ENCODE data around the gene NCAM1. TPM values are rescaled to one million over a fixed set of nuclear protein-coding genes. Genes with fewer than 3 reads are reported as not detected.
A peak's percentile ranks its signal among the peaks of the same experiment; 100 is the strongest.

The NCAM1 gene
- total and polyA plus RNA-seq, 8 donors, result 1.7 to 45.0 (median 37.6) TPM

DNA sequence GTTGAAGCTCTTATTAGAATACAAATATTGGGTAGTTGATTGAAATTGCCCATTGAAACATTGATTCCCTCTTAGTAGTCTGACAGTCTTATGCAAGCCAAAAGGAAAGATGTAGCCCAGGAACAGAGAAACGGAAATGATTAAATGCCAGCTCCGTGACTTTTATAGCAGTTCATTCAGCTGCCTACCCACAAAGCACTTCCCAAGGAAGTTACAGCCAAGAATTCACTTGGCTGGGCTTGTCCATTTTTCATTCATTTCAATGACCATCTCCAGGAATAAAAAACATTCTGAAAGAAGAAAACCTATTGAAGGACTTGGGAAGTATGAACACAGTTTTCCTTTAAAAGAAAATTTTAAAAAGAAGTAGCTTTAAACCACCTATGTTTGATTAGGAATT is 62.0 kb downstream of the NCAM1 start:
- Histone ChIP-seq H3K27me3 (peaks cover 2 to 4% of the 10 kb centered on the region in 2 donors), H3K27ac (no peak overlapping the region), H3K4me1 (no peaks in the 10 kb centered on the region), H3K36me3 (no peaks in the 10 kb centered on the region), H3K9me3 (no peaks in the 10 kb centered on the region), H3K4me3 (no peak overlapping the region)
- TF ChIP-seq, protein P1, sequence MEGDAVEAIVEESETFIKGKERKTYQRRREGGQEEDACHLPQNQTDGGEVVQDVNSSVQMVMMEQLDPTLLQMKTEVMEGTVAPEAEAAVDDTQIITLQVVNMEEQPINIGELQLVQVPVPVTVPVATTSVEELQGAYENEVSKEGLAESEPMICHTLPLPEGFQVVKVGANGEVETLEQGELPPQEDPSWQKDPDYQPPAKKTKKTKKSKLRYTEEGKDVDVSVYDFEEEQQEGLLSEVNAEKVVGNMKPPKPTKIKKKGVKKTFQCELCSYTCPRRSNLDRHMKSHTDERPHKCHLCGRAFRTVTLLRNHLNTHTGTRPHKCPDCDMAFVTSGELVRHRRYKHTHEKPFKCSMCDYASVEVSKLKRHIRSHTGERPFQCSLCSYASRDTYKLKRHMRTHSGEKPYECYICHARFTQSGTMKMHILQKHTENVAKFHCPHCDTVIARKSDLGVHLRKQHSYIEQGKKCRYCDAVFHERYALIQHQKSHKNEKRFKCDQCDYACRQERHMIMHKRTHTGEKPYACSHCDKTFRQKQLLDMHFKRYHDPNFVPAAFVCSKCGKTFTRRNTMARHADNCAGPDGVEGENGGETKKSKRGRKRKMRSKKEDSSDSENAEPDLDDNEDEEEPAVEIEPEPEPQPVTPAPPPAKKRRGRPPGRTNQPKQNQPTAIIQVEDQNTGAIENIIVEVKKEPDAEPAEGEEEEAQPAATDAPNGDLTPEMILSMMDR (IDR thresholded peaks at IDR 0.05), result no peak
- intact Hi-C loops (cut with DNase I), result no loop called here
- DNase-seq (peak in 1 of 4 donors; percentile 15), ATAC-seq (no peak)

DNA sequence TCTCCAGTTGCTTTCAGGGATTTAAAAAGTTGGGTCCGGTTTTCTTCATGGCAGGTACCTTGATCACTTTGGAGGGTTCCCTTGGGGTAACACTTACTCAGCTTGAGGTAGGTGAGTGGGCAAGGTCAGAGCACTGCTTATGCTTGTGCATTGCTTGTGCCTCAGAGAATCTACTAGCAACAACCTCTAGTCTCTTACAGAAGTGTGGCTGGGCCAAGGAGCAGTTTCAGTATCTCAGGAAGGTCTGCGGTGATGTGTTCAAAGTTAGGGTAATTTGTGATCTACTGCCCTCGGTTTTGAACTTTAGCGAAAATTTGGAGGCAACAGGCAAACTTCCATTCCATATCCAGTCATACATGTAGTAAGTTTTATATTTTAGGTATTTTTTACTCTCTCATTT is 62.8 kb downstream of the NCAM1 start:
- peaks cover 2 to 4% of the 10 kb centered on the region in 2 donors for H3K27me3 ChIP-seq
- no peaks in the 10 kb centered on the region for H3K36me3 ChIP-seq
- TF ChIP-seq, protein P1 (IDR thresholded peaks at IDR 0.05), result no peak
- no peaks in the 10 kb centered on the region for H3K4me1 ChIP-seq
- no peak overlapping the region for H3K4me3 ChIP-seq
- intact Hi-C loops (cut with DNase I), result no loop called here
- no peak overlapping the region for H3K27ac ChIP-seq
- H3K9me3 ChIP-seq, result no peaks in the 10 kb centered on the region
- no peak for ATAC-seq
- no peak for DNase-seq

DNA sequence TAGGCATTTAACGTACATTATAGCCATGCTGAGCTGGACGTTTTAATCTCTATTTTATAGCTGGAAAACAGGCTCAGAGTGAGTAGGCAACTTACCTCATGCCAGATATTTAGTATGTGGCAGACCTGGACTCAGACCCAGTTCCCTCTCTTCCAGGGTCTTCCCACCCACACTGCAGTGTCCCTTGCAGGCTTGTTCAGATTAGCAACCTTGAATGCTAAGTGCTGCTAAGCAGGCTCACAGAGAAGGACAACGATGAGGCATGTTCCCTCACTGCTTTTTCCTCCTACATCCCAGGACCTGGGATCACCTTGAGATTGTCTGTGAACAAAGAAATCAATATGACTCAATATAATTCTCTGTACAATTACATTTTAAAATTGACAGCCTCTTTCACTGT is 65.6 kb downstream of the NCAM1 start:
- DNase-seq (no peak), ATAC-seq (no peak)
- no peaks in the 10 kb centered on the region for H3K4me1 ChIP-seq
- no peak overlapping the region for H3K27ac ChIP-seq
- H3K9me3 ChIP-seq, result no peaks in the 10 kb centered on the region
- no peaks in the 10 kb centered on the region for H3K36me3 ChIP-seq
- TF ChIP-seq, protein P1 (IDR thresholded peaks at IDR 0.05), result no peak
- H3K27me3 ChIP-seq, result peaks cover 2 to 4% of the 10 kb centered on the region in 2 donors
- H3K4me3 ChIP-seq, result no peak overlapping the region
- intact Hi-C loops (cut with DNase I), result no loop called here

DNA sequence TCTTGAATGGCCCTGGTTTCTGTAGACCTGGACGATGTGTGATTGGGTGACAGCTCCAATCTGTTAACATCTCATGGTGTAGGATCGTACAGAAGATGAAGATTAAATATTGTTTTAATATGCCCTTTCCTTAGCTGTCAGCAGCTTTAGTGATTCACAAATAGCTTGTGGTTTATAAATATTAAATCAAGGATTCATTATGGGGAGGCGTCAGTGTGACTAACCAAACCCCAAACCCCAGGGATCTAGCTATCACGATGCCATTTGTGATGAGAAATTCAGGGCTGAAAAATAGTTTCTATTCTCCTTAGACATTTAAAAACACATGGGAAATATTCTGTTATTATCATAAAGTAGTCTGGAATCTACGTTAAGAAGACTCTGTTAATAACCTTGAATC is 73.4 kb downstream of the NCAM1 start:
- H3K27ac ChIP-seq, result no peak overlapping the region
- ATAC-seq, result no peak

DNA sequence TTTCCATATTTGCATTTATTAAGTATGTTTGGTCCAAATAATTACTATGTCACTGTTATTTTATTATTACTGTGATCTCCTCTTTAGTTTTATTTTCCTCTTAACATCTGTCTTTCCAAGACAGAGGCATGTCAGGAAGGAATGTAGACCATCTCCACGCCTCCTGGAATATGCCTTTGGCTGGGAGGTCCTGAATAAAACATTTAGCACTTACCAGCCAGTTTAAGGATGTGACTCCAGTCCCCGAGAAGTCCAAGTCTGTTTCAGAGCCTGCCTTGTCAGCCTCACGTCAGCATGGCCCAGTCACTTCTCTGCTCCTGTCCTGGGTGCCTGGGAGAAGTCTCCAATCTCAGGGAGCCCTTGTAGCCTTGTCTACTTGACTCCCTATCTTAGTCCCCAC is 74.5 kb downstream of the NCAM1 start:
- no peaks in the 10 kb centered on the region for H3K9me3 ChIP-seq
- H3K27me3 ChIP-seq, result no peaks in the 10 kb centered on the region
- no peak overlapping the region for H3K27ac ChIP-seq
- ATAC-seq (no peak), DNase-seq (no peak)
- TF ChIP-seq, protein P1 (IDR thresholded peaks at IDR 0.05), result no peak
- H3K4me1 ChIP-seq, result no peaks in the 10 kb centered on the region
- H3K4me3 ChIP-seq, result no peak overlapping the region
- intact Hi-C loops (cut with DNase I), result no loop called here
- no peaks in the 10 kb centered on the region for H3K36me3 ChIP-seq

More for the DNA sequence above, 73.4 kb downstream of the NCAM1 start:
- no peak overlapping the region for H3K4me3 ChIP-seq
- H3K36me3 ChIP-seq, result no peaks in the 10 kb centered on the region
- H3K9me3 ChIP-seq, result no peaks in the 10 kb centered on the region
- no peak for DNase-seq
- intact Hi-C loops (cut with DNase I), result no loop called here
- H3K27me3 ChIP-seq, result no peaks in the 10 kb centered on the region
- TF ChIP-seq, protein P1 (IDR thresholded peaks at IDR 0.05), result no peak
- H3K4me1 ChIP-seq, result no peaks in the 10 kb centered on the region
